ENCODE measurements around the gene SLC25A1.

SLC25A1 gene

DNA sequence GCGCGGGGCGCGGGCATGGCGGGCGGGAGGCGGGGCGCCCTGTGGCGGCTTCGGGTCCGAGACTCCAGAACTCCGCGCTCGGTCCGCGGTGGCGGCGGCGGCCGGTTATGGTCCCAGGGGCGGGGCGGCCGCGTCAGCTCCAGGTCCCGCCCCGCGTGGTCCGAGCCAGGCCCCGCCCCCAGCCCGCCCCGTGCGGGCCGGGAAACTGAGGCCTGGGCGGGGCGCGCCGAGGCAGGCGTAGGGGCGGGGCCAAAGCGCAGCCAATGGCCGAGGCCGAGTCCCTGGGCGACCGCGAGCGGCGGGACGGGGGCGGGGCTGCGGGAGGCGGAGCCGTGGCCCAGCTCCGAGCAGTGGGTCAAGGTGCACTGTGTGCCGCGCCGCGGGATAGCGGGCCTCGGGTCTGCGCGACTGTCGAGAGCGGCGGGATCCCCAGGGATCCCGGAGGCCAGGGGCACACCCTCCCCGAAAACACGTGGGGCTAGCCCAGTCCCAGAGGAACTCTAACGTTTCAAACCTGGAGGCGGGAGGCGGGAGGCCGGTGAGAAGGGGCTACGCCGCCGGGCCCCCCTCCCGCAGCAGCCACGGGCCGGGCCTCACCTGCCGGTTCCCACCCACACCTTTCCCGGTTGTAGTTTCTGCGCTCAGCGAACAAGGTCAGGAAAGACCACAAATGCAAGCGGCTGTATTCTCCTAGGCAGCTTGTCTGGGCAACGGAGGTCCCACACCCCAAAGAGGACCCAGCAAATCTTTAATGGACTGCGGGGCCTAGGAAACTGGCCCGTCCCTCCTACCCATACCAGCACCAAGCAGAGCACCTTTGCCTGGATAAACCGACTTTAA, at the start of gene SLC25A1:
Gene SLC25A1 (minus strand): TSS at position 80 of the 840 bp plus-strand sequence. CDS start 63 bp downstream, at position 17.
- no peak for TF ChIP-seq ZFX (IDR thresholded peaks at IDR 0.05; ENCODE audit: borderline replicate concordance)
- TF ChIP-seq, protein P1, sequence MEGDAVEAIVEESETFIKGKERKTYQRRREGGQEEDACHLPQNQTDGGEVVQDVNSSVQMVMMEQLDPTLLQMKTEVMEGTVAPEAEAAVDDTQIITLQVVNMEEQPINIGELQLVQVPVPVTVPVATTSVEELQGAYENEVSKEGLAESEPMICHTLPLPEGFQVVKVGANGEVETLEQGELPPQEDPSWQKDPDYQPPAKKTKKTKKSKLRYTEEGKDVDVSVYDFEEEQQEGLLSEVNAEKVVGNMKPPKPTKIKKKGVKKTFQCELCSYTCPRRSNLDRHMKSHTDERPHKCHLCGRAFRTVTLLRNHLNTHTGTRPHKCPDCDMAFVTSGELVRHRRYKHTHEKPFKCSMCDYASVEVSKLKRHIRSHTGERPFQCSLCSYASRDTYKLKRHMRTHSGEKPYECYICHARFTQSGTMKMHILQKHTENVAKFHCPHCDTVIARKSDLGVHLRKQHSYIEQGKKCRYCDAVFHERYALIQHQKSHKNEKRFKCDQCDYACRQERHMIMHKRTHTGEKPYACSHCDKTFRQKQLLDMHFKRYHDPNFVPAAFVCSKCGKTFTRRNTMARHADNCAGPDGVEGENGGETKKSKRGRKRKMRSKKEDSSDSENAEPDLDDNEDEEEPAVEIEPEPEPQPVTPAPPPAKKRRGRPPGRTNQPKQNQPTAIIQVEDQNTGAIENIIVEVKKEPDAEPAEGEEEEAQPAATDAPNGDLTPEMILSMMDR (IDR thresholded peaks at IDR 0.05): no peak
- peak within 1 kb of the TSS; percentile 93 for H3K27ac ChIP-seq

DNA sequence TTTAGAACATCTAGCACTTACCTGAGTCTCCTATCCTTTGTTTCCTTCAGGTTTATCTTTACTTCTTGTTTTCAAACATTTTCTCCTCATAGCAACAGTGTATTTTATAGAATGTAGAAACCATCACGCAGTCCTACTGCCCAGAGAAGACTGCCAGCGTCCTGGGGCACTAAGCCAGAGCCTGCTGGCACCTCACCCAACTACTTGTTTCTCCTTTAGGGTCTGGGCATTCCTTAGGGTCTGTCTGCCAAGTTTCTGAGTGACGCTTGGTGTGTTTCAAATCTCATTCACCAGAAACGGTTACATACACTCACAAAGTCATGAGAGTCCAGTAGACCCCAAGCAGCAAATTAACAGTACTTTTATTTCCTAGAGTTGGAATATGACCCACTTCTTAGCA, 49.6 kb upstream of the SLC25A1 start:
- H3K27ac ChIP-seq: no peak overlapping the region
- TF ChIP-seq, protein P1 (IDR thresholded peaks at IDR 0.05): no peak
- no peak for TF ChIP-seq ZFX (IDR thresholded peaks at IDR 0.05; ENCODE audit: borderline replicate concordance)

DNA sequence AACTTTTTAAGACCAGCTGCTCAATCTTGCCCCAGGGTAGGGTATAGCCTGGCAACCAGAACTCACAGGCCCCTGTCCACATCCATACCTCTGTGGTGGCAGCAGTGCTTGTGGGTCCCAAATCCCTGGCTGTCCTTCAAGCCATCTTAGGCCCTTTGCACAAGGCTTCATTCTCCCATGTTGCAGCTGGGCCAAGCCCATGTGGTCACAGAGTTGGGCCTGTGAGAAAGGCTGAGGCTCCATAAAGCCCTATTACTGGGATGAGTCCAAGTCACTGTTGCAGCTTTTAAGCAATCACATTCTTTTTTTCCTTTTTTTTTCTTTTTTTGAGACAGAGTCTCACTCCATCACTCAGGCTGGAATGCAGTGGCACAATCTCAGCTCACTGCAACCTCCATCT, 47.9 kb upstream of the SLC25A1 start:
- no peak overlapping the region for H3K27ac ChIP-seq
- TF ChIP-seq ZFX (IDR thresholded peaks at IDR 0.05; ENCODE audit: borderline replicate concordance): no peak
- TF ChIP-seq, protein P1 (IDR thresholded peaks at IDR 0.05): no peak

DNA sequence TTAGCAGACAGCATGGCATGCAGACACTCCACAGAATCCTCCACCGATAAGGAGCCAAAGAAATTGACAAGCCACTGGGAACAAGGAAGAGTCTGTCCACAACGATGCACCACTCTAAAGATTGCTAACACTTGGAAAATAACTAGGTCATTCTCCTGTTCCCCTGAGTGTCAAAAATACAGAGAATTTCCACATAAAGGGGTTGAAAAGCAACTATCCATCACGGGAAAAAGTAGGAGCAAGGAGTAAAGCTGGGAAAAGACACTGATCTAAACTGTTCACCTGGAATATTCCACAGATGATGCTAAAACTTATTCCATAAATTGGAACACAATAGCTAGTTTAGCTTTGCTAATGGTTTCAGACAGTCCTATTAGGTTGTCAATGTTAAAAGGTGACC, 47.0 kb upstream of the SLC25A1 start:
- TF ChIP-seq ZFX (IDR thresholded peaks at IDR 0.05; ENCODE audit: borderline replicate concordance): no peak
- TF ChIP-seq, protein P1 (IDR thresholded peaks at IDR 0.05): no peak
- no peak overlapping the region for H3K27ac ChIP-seq

DNA sequence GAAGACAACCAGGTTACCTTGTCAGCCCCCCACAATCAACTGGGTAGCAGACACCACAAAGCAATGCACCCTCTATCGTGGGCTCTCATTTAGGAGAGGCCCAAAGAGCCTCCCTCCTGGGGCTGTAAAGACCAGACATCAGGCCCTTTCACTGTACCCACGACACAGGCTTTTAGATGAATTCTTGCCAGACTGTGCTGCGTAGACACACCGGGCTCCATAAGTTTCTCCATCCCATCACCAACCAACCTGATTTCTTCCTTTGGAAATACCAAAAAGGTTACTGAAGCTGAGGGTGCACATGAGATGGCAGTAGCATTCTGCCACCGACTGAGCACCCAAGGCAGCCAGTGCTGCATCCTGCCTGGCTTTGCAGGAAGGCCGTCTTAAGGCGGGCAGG, 46.4 kb upstream of the SLC25A1 start:
- TF ChIP-seq, protein P1 (IDR thresholded peaks at IDR 0.05): no peak
- TF ChIP-seq ZFX (IDR thresholded peaks at IDR 0.05; ENCODE audit: borderline replicate concordance): no peak
- no peak overlapping the region for H3K27ac ChIP-seq

DNA sequence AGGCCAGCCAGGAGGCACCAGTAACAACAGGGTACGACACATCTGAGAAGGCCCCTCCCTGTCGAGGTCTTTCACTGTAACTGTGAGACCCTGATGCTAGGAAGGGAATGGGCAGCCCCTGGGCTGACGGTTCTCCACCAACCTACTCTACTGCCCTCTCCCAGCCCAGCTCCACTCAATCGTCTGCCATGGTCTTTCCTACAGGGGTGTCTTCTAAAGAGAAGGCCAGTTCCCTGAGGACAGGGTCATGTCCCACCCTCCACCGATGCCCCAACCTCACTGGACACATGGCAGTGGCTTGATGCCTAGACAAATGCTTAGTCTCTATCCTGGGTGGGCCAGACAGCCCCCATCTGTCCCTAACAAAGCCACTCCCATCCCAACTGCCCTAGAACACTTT, 46.0 kb upstream of the SLC25A1 start:
- H3K27ac ChIP-seq: no peak overlapping the region
- no peak for TF ChIP-seq ZFX (IDR thresholded peaks at IDR 0.05; ENCODE audit: borderline replicate concordance)
- TF ChIP-seq, protein P1 (IDR thresholded peaks at IDR 0.05): no peak

DNA sequence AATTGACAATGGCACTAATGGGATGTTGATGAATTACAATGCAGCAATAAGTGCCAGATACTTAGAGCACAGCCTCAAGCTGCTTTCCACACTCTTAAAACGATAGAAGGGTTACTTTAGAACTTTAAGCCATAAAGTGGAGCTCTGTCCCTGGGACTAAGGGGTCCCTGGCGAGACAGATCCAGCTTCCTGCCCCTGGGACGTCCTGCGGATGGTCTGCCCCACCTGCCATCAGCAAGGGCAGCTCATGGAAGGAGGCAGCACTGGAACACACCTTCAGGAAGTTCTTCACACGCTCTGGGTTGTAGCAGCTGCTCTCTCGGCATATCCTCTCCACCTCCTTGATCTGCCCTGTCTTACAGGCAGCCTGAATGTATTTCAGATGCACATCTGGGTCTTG, 45.1 kb upstream of the SLC25A1 start:
- no peak overlapping the region for H3K27ac ChIP-seq
- TF ChIP-seq, protein P1 (IDR thresholded peaks at IDR 0.05): no peak
- TF ChIP-seq ZFX (IDR thresholded peaks at IDR 0.05; ENCODE audit: borderline replicate concordance): no peak
